ENCODE measurements around the gene RBM8A.

- TF ChIP-seq ZSCAN5A (tag by site-specific recombination; IDR thresholded peaks at IDR 0.05) (no peak), CTCF (tag by site-specific recombination; IDR thresholded peaks at IDR 0.05) (no peak), ZNF423 (tag by site-specific recombination; IDR thresholded peaks at IDR 0.05) (no peak), ZNF157 (tag by site-specific recombination; IDR thresholded peaks at IDR 0.05) (no peak), ZNF580 (tag by site-specific recombination; IDR thresholded peaks at IDR 0.05) (no peak), KLF9 (tag by site-specific recombination; IDR thresholded peaks at IDR 0.05; ENCODE audit: low read depth) (no peak), ZNF239 (tag by site-specific recombination; IDR thresholded peaks at IDR 0.05) (no peak)
Observed at GRCh38 chr1:145956361-145956760, 29.1 kb upstream of the RBM8A start.
